ENCODE results near the gene PTPRE. TPM values are rescaled to one million over a fixed set of nuclear protein-coding genes. Genes with fewer than 3 reads are reported as not detected.
A peak's percentile ranks its signal among the peaks of the same experiment; 100 is the strongest.

The PTPRE gene
- total RNA-seq, 3 donors from 2014 or later (not counting 1 experiment from before 2014, with no cell fraction given) = 274 to 280 (median 275) TPM

DNA sequence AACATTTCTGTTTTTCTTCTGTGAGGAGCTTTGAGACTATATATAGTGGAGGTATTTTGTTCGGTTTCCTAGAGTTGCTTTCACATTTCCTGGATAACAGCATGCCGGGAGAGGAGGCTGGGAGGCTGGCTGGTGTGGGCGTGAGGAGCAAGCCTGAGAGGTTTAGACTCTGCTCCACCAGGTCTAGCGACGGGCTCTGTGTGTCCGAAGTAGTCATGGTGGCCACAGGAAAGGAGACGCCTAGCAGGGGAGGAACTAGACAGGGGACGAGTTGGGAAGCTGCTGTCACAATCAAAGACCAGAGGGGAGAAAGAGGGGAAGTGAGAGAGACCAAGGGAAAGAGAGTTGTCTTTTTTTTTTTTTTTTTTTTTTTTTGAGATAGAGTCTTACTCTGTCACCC is 19.6 kb downstream of the PTPRE start:
- Mint-ChIP-seq H3K27ac (no peak overlapping the region), H3K4me1 (peaks cover 4 to 5% of the 10 kb centered on the region in 2 donors), H3K27me3 (ENCODE audit: low read depth in 2 of 2) (no peaks in the 10 kb centered on the region), H3K4me3 (no peak overlapping the region), H3K36me3 (no peaks in the 10 kb centered on the region), H3K9me3 (no peaks in the 10 kb centered on the region)
- no peaks in the 10 kb centered on the region for H3K36me3 ChIP-seq (ENCODE audit: control insufficient read depth, insufficient read depth, low read length)
- DNase-seq (no peak), ATAC-seq (peak in 1 of 3 donors; percentile 41)
- no peak for TF ChIP-seq CTCF (IDR thresholded peaks at IDR 0.05)
- intact Hi-C loops (cut with micrococcal nuclease) = no loop called here
- H3K9me3 ChIP-seq (ENCODE audit: control insufficient read depth, insufficient read depth, low read length) = no peaks in the 10 kb centered on the region
- H3K4me1 ChIP-seq (ENCODE audit: control insufficient read depth, insufficient read depth, low read length) = peaks cover 21% of the 10 kb centered on the region
- no peaks in the 10 kb centered on the region for H3K27me3 ChIP-seq (ENCODE audit: control insufficient read depth, insufficient read depth, low read length)
- no peak overlapping the region for H3K27ac ChIP-seq (ENCODE audit: low read length)
- H3K4me3 ChIP-seq (ENCODE audit: low read length) = no peak overlapping the region
- 66% methylated on average over 8 of the region's 8 CpGs for WGBS (ENCODE audit: insufficient coverage)

DNA sequence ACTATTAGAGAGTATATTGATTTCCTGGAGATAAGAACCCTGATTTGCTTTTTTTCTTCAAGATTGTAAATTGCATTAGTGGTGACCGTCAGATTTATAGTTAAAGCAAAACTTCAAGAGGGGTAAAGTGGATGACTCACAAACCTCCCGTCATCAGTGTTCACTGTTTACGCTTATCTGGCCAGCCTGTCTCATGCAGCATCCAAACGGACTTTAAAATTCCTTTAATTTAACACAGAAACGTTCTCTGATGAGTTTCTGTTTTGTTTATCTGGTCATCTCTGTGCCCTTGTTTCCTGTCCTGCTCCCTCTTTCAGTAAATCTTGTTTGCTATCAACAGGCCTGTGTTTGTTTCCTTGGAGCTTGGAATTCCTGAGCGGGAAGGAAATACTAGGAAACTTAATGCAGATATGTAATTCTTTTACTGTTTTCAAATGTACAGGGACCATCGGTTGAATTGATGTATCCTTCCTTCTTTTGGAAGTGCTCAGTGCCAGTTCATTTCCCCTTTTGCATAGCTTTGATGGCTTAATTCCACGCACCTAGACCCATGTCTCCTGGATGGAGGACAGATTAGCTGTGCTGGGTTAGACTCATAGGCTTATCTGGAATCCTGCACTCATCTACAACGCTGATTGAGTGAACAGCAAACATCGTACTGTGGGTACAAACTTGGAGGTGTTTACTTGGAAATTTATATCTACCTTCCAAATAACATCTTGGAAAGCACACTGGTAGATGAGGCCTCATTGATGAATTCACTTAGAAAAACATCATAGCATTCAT is 21.3 kb downstream of the PTPRE start:
- H3K9me3 Mint-ChIP-seq = no peaks in the 10 kb centered on the region
- H3K27ac ChIP-seq (ENCODE audit: low read length) = no peak overlapping the region
- H3K4me3 ChIP-seq (ENCODE audit: low read length) = no peak overlapping the region
- H3K27me3 ChIP-seq (ENCODE audit: control insufficient read depth, insufficient read depth, low read length) = no peaks in the 10 kb centered on the region
- no peak overlapping the region for H3K27ac Mint-ChIP-seq
- H3K9me3 ChIP-seq (ENCODE audit: control insufficient read depth, insufficient read depth, low read length) = no peaks in the 10 kb centered on the region
- peaks cover 9% of the 10 kb centered on the region for H3K4me1 ChIP-seq (ENCODE audit: control insufficient read depth, insufficient read depth, low read length)
- WGBS (ENCODE audit: insufficient coverage) = 85% methylated on average over 10 of the region's 10 CpGs
- no peak for TF ChIP-seq CTCF (IDR thresholded peaks at IDR 0.05)
- no peaks in the 10 kb centered on the region for H3K27me3 Mint-ChIP-seq (ENCODE audit: low read depth in 2 of 2)
- no peak for DNase-seq
- no peaks in the 10 kb centered on the region for H3K36me3 ChIP-seq (ENCODE audit: control insufficient read depth, insufficient read depth, low read length)
- no peak overlapping the region for H3K4me3 Mint-ChIP-seq
- no peaks in the 10 kb centered on the region for H3K36me3 Mint-ChIP-seq
- no peak for ATAC-seq
- intact Hi-C loops (cut with micrococcal nuclease) = no loop called here
- H3K4me1 Mint-ChIP-seq = peaks cover 4 to 5% of the 10 kb centered on the region in 2 donors

- Histone ChIP-seq H3K4me1 (ENCODE audit: control insufficient read depth, insufficient read depth, low read length) (no peaks in the 10 kb centered on the region), H3K27me3 (ENCODE audit: control insufficient read depth, insufficient read depth, low read length) (no peaks in the 10 kb centered on the region), H3K36me3 (ENCODE audit: control insufficient read depth, insufficient read depth, low read length) (no peaks in the 10 kb centered on the region), H3K4me3 (ENCODE audit: low read length) (no peak overlapping the region), H3K27ac (ENCODE audit: low read length) (no peak overlapping the region), H3K9me3 (ENCODE audit: control insufficient read depth, insufficient read depth, low read length) (no peaks in the 10 kb centered on the region)
- no peak for ATAC-seq
- Mint-ChIP-seq H3K4me1 (no peaks in the 10 kb centered on the region), H3K4me3 (no peak overlapping the region), H3K27me3 (ENCODE audit: low read depth in 2 of 2) (peaks cover 0 to 9% of the 10 kb centered on the region in 2 donors), H3K36me3 (no peaks in the 10 kb centered on the region), H3K27ac (no peak overlapping the region), H3K9me3 (no peaks in the 10 kb centered on the region)
- WGBS (ENCODE audit: insufficient coverage) = 95% methylated on average over 15 of the region's 15 CpGs
- no peak for DNase-seq
- TF ChIP-seq CTCF (IDR thresholded peaks at IDR 0.05) = no peak
- intact Hi-C loops (cut with micrococcal nuclease) = no loop called here
Measured at GRCh38 chr10:127932521-127933270, 25.8 kb downstream of the PTPRE start.
